HG03196 (cell line): ENCODE results near the gene CHFR.
"Not testable (repeated sequence)": the region's sequence is repeated elsewhere in the genome, so short reads cannot be mapped to it uniquely, and the experiment has no call there.

Experiments
- ATAC-seq: cut with Tn5 transposase; IDR thresholded peaks from one replicate; pipeline ENCODE4 v1.9.1; 2021; ENCODE audit not compliant: unreplicated experiment

The CHFR gene

GRCh38 chr12:132887513-132888351 lies at the start of gene CHFR:
Gene CHFR, minus strand, starts transcription at chr12:132887605. Its CDS starts 277 bp downstream, at chr12:132887328.
- ATAC-seq = peak; percentile 98

- ATAC-seq = not testable (repeated sequence)
These were observed 49.5 kb upstream of the CHFR start for GRCh38 chr12:132936921-132937320.

- no peak for ATAC-seq
These were observed 48.8 kb upstream of the CHFR start for GRCh38 chr12:132936163-132936562.

DNA sequence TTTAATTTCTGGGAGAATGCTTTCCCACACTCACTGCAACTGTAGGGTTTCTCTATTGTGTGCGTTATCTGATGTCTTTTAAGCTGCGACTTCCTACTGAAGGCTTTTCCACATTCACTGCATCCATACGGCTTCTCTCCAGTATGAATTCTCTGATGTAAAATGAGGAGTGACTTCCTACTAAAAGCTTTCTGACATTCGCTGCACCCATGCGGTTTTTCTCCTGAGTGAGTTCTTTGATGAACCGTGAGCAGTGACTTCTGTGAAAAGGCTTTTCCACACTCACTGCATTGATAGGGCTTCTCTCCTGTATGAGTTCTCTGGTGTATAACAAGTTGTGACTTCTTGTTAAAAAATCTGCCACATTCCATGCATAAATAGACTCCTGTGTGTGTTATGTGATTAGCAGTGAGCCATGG lies 39.0 kb upstream of the CHFR start:
- ATAC-seq = no peak

DNA sequence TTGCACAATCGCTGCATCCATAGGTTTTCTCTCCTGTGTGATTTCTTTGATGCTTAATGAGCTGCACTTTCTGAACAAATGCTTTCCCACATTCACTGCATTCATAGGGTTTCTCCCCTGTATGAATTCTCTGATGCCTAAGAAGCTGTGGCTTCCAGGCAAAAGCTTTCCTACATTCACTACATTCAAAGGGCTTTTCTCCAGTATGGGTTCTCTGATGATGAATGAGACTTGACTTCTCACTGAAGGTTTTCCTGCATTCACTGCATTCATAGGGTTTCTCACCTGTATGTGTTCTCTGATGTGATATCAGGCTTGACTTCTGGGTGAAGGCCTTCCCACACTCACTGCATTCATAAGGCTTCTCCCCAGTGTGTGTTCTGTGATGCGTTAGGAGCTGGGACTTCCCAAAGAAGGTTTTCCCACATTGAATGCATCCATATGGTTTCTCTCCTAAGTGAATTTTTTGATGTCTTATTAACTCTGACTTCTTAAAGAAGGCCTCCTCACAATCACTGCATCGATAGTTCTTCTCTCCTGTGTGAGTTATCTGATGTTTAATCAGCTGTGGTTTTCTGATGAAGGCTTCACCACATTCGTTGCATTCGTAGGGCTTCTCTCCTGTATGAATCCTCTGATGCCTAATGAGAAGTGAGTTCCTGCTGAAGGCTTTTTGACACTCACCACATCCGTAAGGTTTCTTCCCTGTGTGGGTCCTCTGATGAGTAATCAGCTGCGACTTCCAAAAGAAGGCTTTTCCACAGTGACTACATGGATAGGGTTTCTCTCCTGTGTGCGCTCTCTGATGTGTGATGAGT lies 38.4 kb upstream of the CHFR start:
- ATAC-seq = no peak

DNA sequence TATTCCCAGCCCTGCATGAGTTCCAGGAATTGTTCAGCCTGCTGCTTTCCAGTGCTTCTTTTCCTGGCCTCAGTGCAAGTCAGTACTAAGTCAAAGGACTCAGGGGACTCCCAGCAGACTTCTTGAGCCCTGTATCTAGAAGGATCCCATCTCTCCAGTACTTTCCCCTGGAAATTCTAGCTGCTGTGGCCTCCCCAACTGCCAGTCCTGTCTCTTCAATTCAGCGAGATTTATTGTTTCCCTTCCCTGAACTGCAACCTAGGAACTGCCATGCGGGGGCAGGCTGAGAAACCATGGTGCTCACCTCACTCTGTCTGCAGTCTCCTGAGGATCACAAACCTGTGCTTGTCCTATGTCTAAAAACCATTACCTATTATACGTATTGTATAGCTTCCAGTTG lies 37.0 kb upstream of the CHFR start:
- no peak for ATAC-seq

GRCh38 chr12:132923356-132923909 lies 36.0 kb upstream of the CHFR start:
- ATAC-seq = no peak

- no peak for ATAC-seq
These were observed 35.3 kb upstream of the CHFR start for GRCh38 chr12:132922676-132923075.

- no peak for ATAC-seq
These were observed 34.3 kb upstream of the CHFR start for GRCh38 chr12:132921685-132922084.

DNA sequence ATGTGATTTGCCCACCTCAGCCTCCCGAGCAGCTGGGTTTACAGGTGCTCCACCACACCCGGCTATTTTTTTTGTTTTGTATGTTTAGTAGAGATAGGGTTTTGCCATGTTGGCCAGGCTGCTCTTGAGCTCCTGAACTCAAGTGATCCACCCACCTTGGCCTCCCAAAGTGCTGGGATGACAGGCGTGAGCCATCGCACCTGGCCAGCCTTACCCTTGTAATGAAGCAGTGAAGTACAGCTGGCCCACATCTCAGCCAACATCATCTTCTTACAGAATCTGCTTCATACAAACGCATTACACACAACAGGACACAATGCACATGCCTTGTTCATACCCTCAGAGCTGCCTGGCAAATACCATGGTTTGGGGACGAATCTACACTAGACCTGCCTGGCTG lies 31.3 kb upstream of the CHFR start:
- ATAC-seq = no peak

GRCh38 chr12:132909030-132909368 lies 21.6 kb upstream of the CHFR start:
- ATAC-seq = no peak

DNA sequence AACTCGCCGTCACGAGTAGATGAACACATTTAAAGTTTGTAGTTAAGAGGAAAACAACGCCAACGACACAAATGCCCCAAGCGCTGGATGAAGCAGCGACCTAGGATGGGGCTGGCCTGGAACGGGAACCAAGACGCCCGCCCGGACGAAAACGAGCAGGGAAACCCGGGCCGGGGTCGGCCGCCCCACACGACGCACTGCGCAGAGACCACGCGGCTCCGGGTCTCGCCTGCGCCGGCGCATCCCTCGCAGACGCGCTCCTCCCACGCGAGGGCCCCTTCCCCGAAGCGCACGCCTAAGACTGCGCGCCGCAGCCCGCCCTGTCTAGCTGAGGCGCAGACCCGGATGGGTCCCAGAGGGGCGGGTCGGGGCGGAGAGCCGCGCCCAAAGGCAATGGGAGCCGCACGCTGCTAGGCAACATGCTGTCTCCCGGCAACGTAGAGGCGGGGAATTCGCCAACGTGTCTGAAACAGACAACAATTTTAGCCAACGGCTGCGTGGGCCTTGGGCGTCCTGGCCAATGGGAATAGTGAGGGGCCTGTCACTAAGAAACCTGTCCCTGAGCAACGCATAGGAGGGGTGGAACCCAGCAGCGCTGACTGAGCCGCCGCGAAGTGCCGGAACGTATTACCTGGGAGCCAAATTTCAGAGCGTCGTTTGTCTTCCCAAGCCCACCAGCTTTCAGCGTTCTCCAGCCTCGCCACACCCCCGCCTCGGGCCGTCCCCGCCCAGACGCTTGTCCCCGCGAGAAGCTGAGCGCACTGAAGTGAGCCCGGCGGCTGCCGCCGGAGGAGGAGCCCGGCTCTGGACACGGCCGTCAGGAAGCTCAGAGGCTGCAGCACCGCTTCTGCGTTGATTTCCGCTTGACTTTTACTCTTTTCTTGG lies 21.0 kb upstream of the CHFR start:
- peak; percentile 92 for ATAC-seq

DNA sequence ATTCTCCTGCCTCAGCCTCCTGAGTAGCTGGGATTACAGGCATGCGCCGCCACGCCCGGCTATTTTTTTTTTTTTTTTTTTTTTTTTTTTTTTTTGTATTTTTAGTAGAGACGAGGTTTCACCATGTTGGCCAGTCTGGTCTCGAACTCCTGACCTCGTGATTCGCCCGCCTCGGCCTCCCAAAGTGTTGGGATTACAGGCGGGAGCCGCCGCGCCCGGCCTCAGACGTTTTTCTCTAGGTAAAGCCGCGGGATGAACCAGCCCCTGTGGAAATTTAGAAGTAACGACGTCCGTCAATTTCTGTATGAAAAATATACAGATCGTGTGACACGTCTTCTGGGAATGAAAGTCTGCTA lies 20.4 kb upstream of the CHFR start:
- ATAC-seq = not testable (repeated sequence)

DNA sequence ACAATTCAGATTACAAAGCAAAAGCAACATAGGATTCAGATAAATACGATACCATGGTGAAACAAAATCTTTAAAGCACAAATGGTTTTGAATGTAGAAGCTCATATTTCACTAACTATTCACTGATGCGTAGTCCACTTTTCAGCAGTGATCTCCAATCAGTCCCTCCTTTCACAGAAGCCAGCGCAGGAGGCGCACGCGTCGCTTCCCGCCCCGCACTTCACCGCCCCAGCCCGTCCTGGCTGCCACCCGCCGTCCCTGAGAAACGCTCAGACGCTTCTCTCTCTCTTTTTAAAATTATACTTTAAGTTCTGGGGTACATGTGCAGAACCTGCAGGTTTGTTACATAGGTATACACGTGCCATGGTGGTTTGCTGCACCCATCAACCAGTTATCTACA lies 19.8 kb upstream of the CHFR start:
- no peak for ATAC-seq

DNA sequence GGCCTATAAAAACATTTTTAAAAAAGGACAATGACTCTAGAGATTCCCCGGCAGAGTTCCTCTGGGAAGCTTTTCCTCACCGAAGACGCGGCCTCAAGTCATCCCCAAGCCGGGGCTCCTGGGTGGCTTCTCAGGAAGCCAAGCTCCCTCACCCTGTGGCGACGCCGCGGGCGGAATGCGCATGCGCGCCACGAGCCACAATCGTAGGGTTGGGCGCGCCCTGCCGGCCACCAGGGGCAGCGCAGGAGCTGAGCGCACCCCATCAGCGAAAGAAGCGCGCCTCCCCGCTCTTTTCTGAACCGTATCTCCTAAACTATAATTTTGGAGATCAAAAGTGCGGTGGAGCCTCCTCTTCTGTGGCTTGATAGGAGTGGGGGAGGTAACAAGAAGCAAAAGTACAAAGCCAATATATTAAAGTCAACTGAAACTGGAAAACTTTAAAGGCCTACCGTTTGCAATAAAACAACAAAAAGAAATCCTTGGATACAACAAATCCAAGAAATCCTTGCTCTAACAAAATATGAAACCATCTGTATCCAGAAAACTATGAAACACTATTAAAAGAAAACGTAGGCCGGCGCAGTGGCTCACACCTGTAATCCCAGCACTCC lies 17.4 kb upstream of the CHFR start:
- ATAC-seq = no peak

- ATAC-seq = no peak
These were observed 11.6 kb upstream of the CHFR start for GRCh38 chr12:132899033-132899432.

DNA sequence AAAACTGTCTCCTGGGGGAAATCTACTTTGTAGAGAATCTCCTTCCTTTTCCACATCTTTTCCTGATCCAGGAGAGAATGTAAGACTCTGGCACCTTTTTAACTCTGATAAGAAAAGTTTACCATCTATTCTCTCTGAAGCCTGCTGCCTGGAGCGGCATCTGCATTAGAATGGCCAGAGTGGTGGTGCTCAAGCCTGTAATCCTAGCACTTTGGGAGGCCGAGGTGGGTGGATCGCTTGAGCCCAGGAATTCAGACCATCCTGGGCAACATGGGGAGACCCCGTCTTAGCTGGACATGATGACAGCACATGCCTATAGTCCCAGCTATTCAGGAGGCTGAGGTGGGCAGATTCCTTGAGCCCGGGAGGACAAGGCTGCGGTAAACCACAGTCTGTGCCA lies 1.4 kb upstream of the CHFR start:
- ATAC-seq = no peak

- ATAC-seq = peak; percentile 16
These were observed 602 bp downstream of the CHFR start for GRCh38 chr12:132886529-132887477.

DNA sequence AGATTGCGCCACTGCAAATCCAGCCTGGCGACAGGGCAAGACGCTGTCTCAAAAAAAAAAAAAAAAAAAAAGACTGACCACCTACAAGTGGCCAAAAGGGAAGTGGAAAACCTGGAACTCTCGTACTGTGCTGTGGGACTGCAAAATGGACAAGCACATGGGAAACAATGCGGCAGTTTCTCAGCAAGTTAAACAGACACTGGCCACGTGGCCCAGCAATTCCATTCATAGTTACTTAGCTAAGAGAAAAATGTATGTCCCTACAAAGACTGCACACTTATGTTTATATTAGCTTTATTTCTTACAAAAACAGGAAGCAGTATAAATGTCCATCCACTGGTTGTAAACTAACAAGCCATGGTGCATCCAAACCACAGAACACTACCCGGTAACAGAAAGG lies 5.6 kb downstream of the CHFR start:
- ATAC-seq = no peak
